ENCODE data around the gene ARSK. TPM values are rescaled to one million over a fixed set of nuclear protein-coding genes. Genes with fewer than 3 reads are reported as not detected.
"Not testable (repeated sequence)": the region's sequence is repeated elsewhere in the genome, so short reads cannot be mapped to it uniquely, and the experiment has no call there.

The ARSK gene
- polyA plus RNA-seq, 1 donor from 2014 or later: 6.9 TPM

DNA sequence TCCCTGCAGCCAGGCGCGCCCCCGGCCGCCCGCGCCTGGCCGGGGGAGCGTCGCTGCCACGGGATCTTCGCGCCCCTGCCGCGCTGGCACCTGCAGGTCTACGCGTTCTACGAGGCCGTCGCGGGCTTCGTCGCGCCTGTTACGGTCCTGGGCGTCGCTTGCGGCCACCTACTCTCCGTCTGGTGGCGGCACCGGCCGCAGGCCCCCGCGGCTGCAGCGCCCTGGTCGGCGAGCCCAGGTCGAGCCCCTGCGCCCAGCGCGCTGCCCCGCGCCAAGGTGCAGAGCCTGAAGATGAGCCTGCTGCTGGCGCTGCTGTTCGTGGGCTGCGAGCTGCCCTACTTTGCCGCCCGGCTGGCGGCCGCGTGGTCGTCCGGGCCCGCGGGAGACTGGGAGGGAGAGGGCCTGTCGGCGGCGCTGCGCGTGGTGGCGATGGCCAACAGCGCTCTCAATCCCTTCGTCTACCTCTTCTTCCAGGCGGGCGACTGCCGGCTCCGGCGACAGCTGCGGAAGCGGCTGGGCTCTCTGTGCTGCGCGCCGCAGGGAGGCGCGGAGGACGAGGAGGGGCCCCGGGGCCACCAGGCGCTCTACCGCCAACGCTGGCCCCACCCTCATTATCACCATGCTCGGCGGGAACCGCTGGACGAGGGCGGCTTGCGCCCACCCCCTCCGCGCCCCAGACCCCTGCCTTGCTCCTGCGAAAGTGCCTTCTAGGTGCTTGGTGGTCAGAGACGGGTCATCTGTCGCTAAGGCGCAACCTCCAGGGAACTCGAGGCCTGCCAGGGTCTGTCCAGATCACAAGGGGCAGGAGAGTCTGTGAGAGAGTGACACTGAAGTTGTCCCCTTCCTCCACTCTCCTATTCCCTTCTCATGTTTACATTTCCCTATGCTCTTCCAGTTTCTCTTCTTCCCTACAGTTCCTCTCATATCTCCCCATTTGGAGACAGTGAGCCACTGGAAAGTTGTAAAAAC lies 66.3 kb downstream of the ARSK start:
- H3K4me3 Mint-ChIP-seq: peak overlapping the region; percentile 80 to 92 (median 86)
- peaks cover 23 to 33% (median 27%) of the 10 kb centered on the region in 3 donors for H3K4me1 Mint-ChIP-seq
- H3K27me3 Mint-ChIP-seq: peaks cover 3% of the 10 kb centered on the region
- no peaks in the 10 kb centered on the region for H3K9me3 Mint-ChIP-seq
- H3K27ac Mint-ChIP-seq: peak overlapping the region; percentile 62 to 98 (median 65)
- no peaks in the 10 kb centered on the region for H3K36me3 Mint-ChIP-seq

DNA sequence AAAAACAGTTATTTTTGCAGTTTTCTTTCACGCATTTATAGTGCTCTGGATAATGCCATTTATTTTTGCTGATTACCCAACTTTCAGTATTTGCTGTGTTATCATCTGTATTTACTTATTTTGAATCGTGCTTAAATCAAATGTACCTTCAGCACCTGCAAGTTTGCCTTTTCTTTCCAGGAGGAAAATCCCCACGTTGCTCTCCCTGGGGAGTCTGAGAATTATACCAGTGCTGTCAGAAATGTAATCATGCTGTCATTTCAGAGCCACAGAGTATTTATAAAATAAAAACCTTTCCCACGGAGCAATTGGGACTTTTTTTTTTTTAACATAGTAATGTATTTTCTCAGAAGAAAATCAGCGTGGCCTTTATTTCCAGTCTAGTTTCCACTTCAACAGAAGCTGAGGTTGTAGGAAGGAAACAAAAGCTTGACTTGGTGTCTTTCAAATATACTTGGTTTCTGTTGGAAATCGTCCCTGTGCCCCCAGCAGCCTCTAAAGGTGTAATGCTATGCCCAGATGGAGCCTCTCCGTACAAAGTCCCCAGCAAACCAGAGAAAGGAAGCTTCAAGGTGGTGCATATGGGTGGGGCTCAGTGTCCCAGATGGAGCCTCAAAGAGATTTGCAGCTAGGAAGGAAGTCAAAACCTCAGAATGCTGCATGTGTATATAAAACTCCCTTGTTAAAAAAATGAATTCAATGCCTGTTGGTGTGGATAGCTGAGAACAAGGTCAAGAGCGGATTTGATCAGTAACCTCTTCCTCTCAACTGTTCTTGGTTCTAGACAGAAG lies 67.1 kb downstream of the ARSK start:
- Mint-ChIP-seq H3K27me3 (peaks cover 3% of the 10 kb centered on the region), H3K36me3 (no peaks in the 10 kb centered on the region), H3K4me1 (peaks cover 23 to 33% (median 27%) of the 10 kb centered on the region in 3 donors), H3K27ac (peak overlapping the region; percentile 62 to 98 (median 65)), H3K4me3 (peak overlapping the region; percentile 80 to 92 (median 86)), H3K9me3 (no peaks in the 10 kb centered on the region)

- no peaks in the 10 kb centered on the region for H3K9me3 Mint-ChIP-seq
- peaks cover 3% of the 10 kb centered on the region for H3K27me3 Mint-ChIP-seq
- H3K27ac Mint-ChIP-seq: no peak overlapping the region
- H3K36me3 Mint-ChIP-seq: no peaks in the 10 kb centered on the region
- peaks cover 20 to 29% (median 21%) of the 10 kb centered on the region in 3 donors for H3K4me1 Mint-ChIP-seq
- peak overlapping the region in 2 of 4 donors; percentile 22 to 35 for H3K4me3 Mint-ChIP-seq
Measured at GRCh38 chr5:95623706-95624105, 68.8 kb downstream of the ARSK start.

DNA sequence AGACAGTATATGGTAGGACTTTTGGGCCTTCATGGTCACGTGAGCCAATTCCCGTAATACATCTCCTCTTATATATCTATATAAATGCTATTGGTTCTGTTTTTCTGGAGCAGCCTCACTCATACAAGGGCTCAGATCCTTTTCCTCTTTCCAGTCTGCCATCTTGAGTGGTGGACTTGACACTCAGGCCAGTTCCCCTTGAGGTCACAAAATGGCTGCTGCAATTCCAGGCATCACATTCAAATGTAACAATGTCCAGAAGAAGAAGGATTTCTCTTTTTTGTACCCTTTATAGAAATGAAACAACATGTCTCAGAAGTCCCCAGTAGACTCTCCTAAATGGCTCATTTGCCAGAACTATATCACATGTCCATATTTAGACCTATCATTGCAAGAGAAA lies 69.5 kb downstream of the ARSK start:
- H3K4me3 Mint-ChIP-seq: peak overlapping the region in 1 of 4 donors; percentile 22
- H3K36me3 Mint-ChIP-seq: no peaks in the 10 kb centered on the region
- no peaks in the 10 kb centered on the region for H3K9me3 Mint-ChIP-seq
- peak overlapping the region in 1 of 3 donors; percentile 5 for H3K27ac Mint-ChIP-seq
- H3K27me3 Mint-ChIP-seq: peaks cover 3% of the 10 kb centered on the region
- peaks cover 18 to 25% (median 19%) of the 10 kb centered on the region in 3 donors for H3K4me1 Mint-ChIP-seq

- peaks cover 11 to 20% (median 14%) of the 10 kb centered on the region in 3 donors for H3K4me1 Mint-ChIP-seq
- no peak overlapping the region for H3K4me3 Mint-ChIP-seq
- no peaks in the 10 kb centered on the region for H3K27me3 Mint-ChIP-seq
- H3K36me3 Mint-ChIP-seq: no peaks in the 10 kb centered on the region
- H3K27ac Mint-ChIP-seq: no peak overlapping the region
- no peaks in the 10 kb centered on the region for H3K9me3 Mint-ChIP-seq
Measured at GRCh38 chr5:95626701-95627100, 71.8 kb downstream of the ARSK start.

GRCh38 chr5:95627971-95628810 lies 73.3 kb downstream of the ARSK start:
- Mint-ChIP-seq H3K36me3 (no peaks in the 10 kb centered on the region), H3K4me3 (no peak overlapping the region), H3K9me3 (peaks cover 0 to 6% (median 6%) of the 10 kb centered on the region in 3 donors), H3K27ac (no peak overlapping the region), H3K4me1 (peaks cover 9 to 17% (median 10%) of the 10 kb centered on the region in 3 donors), H3K27me3 (no peaks in the 10 kb centered on the region)

DNA sequence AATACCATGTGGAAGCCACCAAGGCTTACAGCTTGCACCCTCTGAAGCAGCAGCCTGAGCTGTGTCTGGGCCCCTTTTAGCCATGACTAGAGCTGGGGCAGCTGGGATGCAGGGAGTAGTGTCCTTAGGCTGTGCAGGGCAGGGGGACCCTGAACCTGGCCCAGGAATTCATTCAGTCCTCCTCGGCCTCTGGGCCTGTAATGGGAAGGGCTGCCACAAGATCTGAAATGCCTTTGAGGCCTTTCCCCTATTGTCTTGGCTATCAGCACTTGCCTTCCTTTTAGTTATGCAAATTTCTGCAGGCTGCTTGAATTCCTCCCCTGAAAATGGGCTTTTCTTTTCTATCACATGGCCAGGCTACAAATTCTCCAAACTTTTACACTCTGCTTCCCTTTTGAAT lies 74.0 kb downstream of the ARSK start:
- no peaks in the 10 kb centered on the region for H3K36me3 Mint-ChIP-seq
- peaks cover 0 to 6% (median 6%) of the 10 kb centered on the region in 3 donors for H3K9me3 Mint-ChIP-seq
- no peaks in the 10 kb centered on the region for H3K27me3 Mint-ChIP-seq
- H3K4me1 Mint-ChIP-seq: peaks cover 10 to 13% (median 12%) of the 10 kb centered on the region in 3 donors
- no peak overlapping the region for H3K4me3 Mint-ChIP-seq
- no peak overlapping the region for H3K27ac Mint-ChIP-seq

- no peaks in the 10 kb centered on the region for H3K27me3 Mint-ChIP-seq
- H3K9me3 Mint-ChIP-seq: peaks cover 0 to 6% (median 6%) of the 10 kb centered on the region in 3 donors
- H3K36me3 Mint-ChIP-seq: no peaks in the 10 kb centered on the region
- H3K4me1 Mint-ChIP-seq: peaks cover 10 to 13% (median 12%) of the 10 kb centered on the region in 3 donors
- no peak overlapping the region for H3K4me3 Mint-ChIP-seq
- no peak overlapping the region for H3K27ac Mint-ChIP-seq
Measured at GRCh38 chr5:95630394-95630917, 75.6 kb downstream of the ARSK start.

DNA sequence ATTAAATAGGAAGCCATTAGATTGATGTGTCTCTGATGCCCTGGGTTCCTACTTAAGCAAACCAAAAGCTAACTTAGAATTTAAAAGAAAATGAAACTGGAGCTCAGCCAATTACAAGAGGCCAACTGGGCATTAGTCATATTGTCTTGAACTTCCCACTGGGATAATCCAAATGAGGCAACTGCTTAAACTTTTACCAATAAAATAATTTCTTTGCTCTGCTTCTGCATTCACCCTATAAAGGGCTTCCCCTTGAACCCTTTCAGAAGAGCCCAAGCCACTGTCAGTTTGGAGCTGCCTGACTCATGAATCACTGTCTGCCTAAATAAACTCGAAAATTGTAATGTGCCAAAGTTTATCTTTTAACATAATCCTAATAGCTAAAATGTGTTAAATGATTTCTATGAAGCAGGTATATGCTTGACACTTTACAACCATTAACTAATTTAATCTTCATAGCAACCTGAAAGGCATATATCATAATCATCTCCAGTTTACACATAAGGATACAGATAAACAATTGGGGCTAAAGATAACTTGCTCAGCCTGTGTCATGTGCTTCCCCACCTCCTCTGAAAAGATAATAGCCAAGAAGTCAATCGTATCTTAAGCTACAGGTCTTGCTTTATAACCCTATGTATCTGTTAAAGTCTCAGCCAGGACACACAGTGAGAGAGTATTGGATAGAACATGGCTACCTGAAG lies 76.5 kb downstream of the ARSK start:
- H3K4me1 Mint-ChIP-seq: peaks cover 10 to 13% (median 12%) of the 10 kb centered on the region in 3 donors
- peaks cover 2% of the 10 kb centered on the region for H3K27me3 Mint-ChIP-seq
- peaks cover 0 to 6% (median 6%) of the 10 kb centered on the region in 3 donors for H3K9me3 Mint-ChIP-seq
- no peaks in the 10 kb centered on the region for H3K36me3 Mint-ChIP-seq
- no peak overlapping the region for H3K4me3 Mint-ChIP-seq
- H3K27ac Mint-ChIP-seq: peak overlapping the region; percentile 16 to 92 (median 79)

GRCh38 chr5:95631991-95632675 lies 77.2 kb downstream of the ARSK start:
- Mint-ChIP-seq H3K4me1 (peaks cover 10 to 13% (median 12%) of the 10 kb centered on the region in 3 donors), H3K27ac (peak overlapping the region; percentile 16 to 92 (median 79)), H3K9me3 (peaks cover 0 to 6% (median 6%) of the 10 kb centered on the region in 3 donors), H3K27me3 (peaks cover 5% of the 10 kb centered on the region), H3K36me3 (no peaks in the 10 kb centered on the region), H3K4me3 (no peak overlapping the region)

GRCh38 chr5:95632942-95633341 lies 78.0 kb downstream of the ARSK start:
- not testable (repeated sequence) for H3K4me3 Mint-ChIP-seq, H3K9me3 Mint-ChIP-seq, H3K36me3 Mint-ChIP-seq, H3K27me3 Mint-ChIP-seq, H3K27ac Mint-ChIP-seq
- peaks cover 10 to 13% (median 12%) of the 10 kb centered on the region in 3 donors for H3K4me1 Mint-ChIP-seq

- Mint-ChIP-seq H3K36me3 (no peaks in the 10 kb centered on the region), H3K4me3 (peak overlapping the region in 1 of 4 donors; percentile 39), H3K27me3 (peaks cover 10% of the 10 kb centered on the region), H3K9me3 (peaks cover 0 to 6% (median 6%) of the 10 kb centered on the region in 3 donors), H3K4me1 (peaks cover 10 to 13% (median 12%) of the 10 kb centered on the region in 3 donors), H3K27ac (peak overlapping the region in 1 of 3 donors; percentile 10)
Measured at GRCh38 chr5:95633671-95634070, 78.8 kb downstream of the ARSK start.

DNA sequence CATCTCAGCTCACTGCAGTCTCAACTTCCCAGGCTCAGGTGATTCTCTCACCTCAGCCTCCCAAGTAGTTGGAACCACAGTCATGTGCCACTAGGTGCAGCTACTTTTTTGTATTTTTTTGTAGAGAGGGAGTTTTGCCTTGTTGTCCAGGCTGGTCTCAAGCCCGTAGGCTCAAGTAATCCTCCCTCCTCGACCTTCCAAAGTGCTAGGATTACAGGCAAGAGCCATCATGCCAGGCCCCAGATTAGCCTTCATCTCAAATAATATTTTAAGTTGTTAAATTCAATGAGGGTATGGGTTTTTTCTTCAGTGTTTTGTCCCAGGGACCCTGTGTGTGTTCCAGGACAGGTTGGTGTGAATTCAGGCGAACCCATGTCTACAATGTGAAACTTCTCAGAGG lies 79.2 kb downstream of the ARSK start:
- H3K27me3 Mint-ChIP-seq: peaks cover 10% of the 10 kb centered on the region
- H3K36me3 Mint-ChIP-seq: no peaks in the 10 kb centered on the region
- no peak overlapping the region for H3K27ac Mint-ChIP-seq
- H3K4me1 Mint-ChIP-seq: peaks cover 10 to 13% (median 12%) of the 10 kb centered on the region in 3 donors
- peaks cover 0 to 6% (median 6%) of the 10 kb centered on the region in 3 donors for H3K9me3 Mint-ChIP-seq
- H3K4me3 Mint-ChIP-seq: no peak overlapping the region
